Neural cell (in vitro differentiated cells): ENCODE measurements around the gene FHOD3.

Source experiments
- CTCF ChIP-seq: fragments of 450-650 bp; IDR thresholded peaks from 2 replicates; pipeline ENCODE4 v1.5.1; 2014; ENCODE audit warnings: antibody characterized with exemption, mild to moderate bottlenecking, moderate library complexity; ENCODE audit not compliant: poor library complexity, severe bottlenecking
- EP300 ChIP-seq: fragments of 450-650 bp; conservative IDR thresholded peaks from 2 replicates; pipeline ENCODE4 v1.6.1; 2014; ENCODE audit warnings: antibody characterized with exemption, mild to moderate bottlenecking, moderate library complexity; ENCODE audit not compliant: poor library complexity, severe bottlenecking
- EZH2 ChIP-seq: fragments of 200-600, 300-800 bp; shearing (Covaris generic), sonication (generic); IDR thresholded peaks from 2 replicates; pipeline ENCODE4 v1.6.1; 2014; ENCODE audit warnings: antibody characterized with exemption, low read length, borderline replicate concordance, mild to moderate bottlenecking; ENCODE audit not compliant: insufficient read depth, poor library complexity, severe bottlenecking
- POLR2AphosphoS5 ChIP-seq: IDR thresholded peaks from 2 replicates; pipeline ENCODE4 v1.6.1; 2012
- REST ChIP-seq: IDR thresholded peaks from 2 replicates; pipeline ENCODE4 v1.6.1; 2012; ENCODE audit warnings: borderline replicate concordance
- SMC3 ChIP-seq: fragments of 450-650 bp; conservative IDR thresholded peaks from 2 replicates; pipeline ENCODE4 v1.6.1; 2014; ENCODE audit warnings: antibody characterized with exemption, mild to moderate bottlenecking, moderate library complexity; ENCODE audit not compliant: poor library complexity

GRCh38 chr18:36582988-36583745 is 285.7 kb downstream of the FHOD3 start:
- no peak for TF ChIP-seq POLR2AphosphoS5
- TF ChIP-seq CTCF: no peak
- TF ChIP-seq REST: no peak
- no peak for TF ChIP-seq EZH2
- no peak for TF ChIP-seq SMC3
- no peak for TF ChIP-seq EP300
